Right lobe of liver (tissue), 4 donors: ENCODE data around the gene SEZ6L.

Source experiments
- CTCF ChIP-seq, 4 donors: fragments of 200-600 bp in 3 of 4; fragments of 450-650 bp in 1 of 4; IDR thresholded peaks; one replicate each; pipeline versions ENCODE4 v1.5.1 to v1.8.0; 2016 to 2022; ENCODE audit warnings: antibody characterized with exemption in 4 of 4, mild to moderate bottlenecking in 2 of 4
- POLR2A ChIP-seq: fragments of 450-650 bp; IDR thresholded peaks from one replicate; pipeline ENCODE4 v1.6.1; 2017; ENCODE audit warnings: antibody characterized with exemption, mild to moderate bottlenecking
- donor health status: DM: no; HTN: no; CAD: no.
- donor health status: DM: no; HTN: no; CAD: no.
- donor health status: DM: no; HTN: yes; CAD: no.

GRCh38 chr22:26135806-26136205, 33.5 kb upstream of the SEZ6L start:
- TF ChIP-seq CTCF (IDR thresholded peaks at IDR 0.05), result no peak
- TF ChIP-seq POLR2A, result no peak
